A549 (cell line): ENCODE measurements around the gene FAF1.

ENCODE experiments used
- BHLHE40 ChIP-seq: IDR thresholded peaks from 2 replicates; pipeline ENCODE4 v1.6.1; 2012; ENCODE audit warnings: low read depth, low read length, inconsistent platforms
- CBX2 ChIP-seq: fragments of 200-600 bp; sonication (generic); IDR thresholded peaks from 2 replicates; pipeline ENCODE4 v1.6.1; 2016; ENCODE audit warnings: low read depth, mild to moderate bottlenecking, borderline replicate concordance
- MAFK ChIP-seq: fragments of 450-650 bp; IDR thresholded peaks from 2 replicates; pipeline ENCODE4 v1.6.1; 2014; ENCODE audit not compliant: partially characterized antibody
- MYC ChIP-seq: IDR thresholded peaks from 2 replicates; pipeline ENCODE4 v1.6.1; 2012; ENCODE audit warnings: mild to moderate bottlenecking, inconsistent platforms, low read length, improper control_type of control experiment, borderline replicate concordance
- POLR2A ChIP-seq: IDR thresholded peaks from 2 replicates; pipeline ENCODE4 v1.6.1; 2012; ENCODE audit warnings: mild to moderate bottlenecking, low read length
- RAD21 ChIP-seq, 2 experiments: fragments of >200 bp in 1 of 2; sonication (Bioruptor Twin) in 1 of 2; formaldehyde crosslinking in 1 of 2; IDR thresholded peaks in 1 of 2; conservative IDR thresholded peaks in 1 of 2; 2 replicates in 1 of 2; 3 replicates in 1 of 2; pipeline ENCODE4 v1.6.1; 2012 to 2018; ENCODE audit warnings: inconsistent platforms in 1 of 2
- RFX5 ChIP-seq: fragments of 450-650 bp; IDR thresholded peaks from 2 replicates; pipeline ENCODE4 v1.7.1; 2014; ENCODE audit warnings: antibody characterized with exemption, mild to moderate bottlenecking, moderate library complexity
- RNF2 ChIP-seq: fragments of 200-600 bp; sonication (generic); IDR thresholded peaks from 2 replicates; pipeline ENCODE4 v1.6.1; 2016; ENCODE audit warnings: low read depth, mild to moderate bottlenecking, antibody characterized with exemption, moderate library complexity, borderline replicate concordance
- TF ChIP-seq, protein P1 (sequence below): fragments of >200 bp; sonication (Bioruptor Twin); formaldehyde crosslinking; IDR thresholded peaks from 3 replicates; pipeline ENCODE4 v1.5.1; 2016
- TF ChIP-seq, protein P2 (sequence below): IDR thresholded peaks from 2 replicates; pipeline ENCODE4 v1.6.1; 2012
- TF ChIP-seq, protein P3 (sequence below): IDR thresholded peaks from 2 replicates; pipeline ENCODE4 v1.6.1; 2012

DNA sequence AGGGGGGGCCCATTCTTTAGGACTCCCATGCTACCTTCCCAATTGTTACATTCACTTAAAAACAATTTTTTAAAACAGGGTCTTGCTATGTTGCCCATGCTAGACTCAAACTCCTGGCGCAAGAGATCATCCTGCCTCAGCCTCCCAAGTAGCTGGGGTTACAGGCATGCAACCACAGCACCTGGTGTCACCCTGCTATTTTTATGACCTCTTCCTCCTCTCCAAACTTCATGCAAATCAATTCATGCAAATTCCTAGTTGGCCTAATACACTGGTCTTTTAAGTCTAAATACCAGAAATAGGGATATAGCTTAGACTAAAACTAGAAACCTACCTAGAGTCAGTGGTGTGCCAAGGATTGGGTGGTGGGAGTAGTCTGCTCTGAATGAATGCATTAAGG lies 40.1 kb upstream of the FAF1 start:
- TF ChIP-seq, protein P1, sequence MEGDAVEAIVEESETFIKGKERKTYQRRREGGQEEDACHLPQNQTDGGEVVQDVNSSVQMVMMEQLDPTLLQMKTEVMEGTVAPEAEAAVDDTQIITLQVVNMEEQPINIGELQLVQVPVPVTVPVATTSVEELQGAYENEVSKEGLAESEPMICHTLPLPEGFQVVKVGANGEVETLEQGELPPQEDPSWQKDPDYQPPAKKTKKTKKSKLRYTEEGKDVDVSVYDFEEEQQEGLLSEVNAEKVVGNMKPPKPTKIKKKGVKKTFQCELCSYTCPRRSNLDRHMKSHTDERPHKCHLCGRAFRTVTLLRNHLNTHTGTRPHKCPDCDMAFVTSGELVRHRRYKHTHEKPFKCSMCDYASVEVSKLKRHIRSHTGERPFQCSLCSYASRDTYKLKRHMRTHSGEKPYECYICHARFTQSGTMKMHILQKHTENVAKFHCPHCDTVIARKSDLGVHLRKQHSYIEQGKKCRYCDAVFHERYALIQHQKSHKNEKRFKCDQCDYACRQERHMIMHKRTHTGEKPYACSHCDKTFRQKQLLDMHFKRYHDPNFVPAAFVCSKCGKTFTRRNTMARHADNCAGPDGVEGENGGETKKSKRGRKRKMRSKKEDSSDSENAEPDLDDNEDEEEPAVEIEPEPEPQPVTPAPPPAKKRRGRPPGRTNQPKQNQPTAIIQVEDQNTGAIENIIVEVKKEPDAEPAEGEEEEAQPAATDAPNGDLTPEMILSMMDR = no peak
- TF ChIP-seq BHLHE40 (no peak), MAFK (no peak), RAD21 (conservative IDR thresholded peaks at IDR 0.05 in 1 of 2, IDR thresholded peaks at IDR 0.05 in 1 of 2) (no peak), POLR2A (no peak), CBX2 (no peak), RNF2 (no peak), MYC (no peak), RFX5 (no peak)
- TF ChIP-seq, protein P2, sequence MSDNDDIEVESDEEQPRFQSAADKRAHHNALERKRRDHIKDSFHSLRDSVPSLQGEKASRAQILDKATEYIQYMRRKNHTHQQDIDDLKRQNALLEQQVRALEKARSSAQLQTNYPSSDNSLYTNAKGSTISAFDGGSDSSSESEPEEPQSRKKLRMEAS = no peak
- TF ChIP-seq, protein P3, sequence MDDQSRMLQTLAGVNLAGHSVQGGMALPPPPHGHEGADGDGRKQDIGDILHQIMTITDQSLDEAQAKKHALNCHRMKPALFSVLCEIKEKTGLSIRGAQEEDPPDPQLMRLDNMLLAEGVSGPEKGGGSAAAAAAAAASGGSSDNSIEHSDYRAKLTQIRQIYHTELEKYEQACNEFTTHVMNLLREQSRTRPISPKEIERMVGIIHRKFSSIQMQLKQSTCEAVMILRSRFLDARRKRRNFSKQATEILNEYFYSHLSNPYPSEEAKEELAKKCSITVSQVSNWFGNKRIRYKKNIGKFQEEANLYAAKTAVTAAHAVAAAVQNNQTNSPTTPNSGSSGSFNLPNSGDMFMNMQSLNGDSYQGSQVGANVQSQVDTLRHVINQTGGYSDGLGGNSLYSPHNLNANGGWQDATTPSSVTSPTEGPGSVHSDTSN = no peak
